ENCODE results near the gene KPNA2.

- TF ChIP-seq CTCF (IDR thresholded peaks at IDR 0.05; ENCODE audit: borderline replicate concordance, extremely low read depth, low read length, poor library complexity, severe bottlenecking) (no peak), EZH2 (IDR thresholded peaks at IDR 0.05; ENCODE audit: borderline replicate concordance, low read depth, low read length, severe bottlenecking) (no peak)
These were observed 42.2 kb upstream of the KPNA2 start for GRCh38 chr17:67993153-67993997.
